Measurements from ENCODE around the gene PRDM16. TPM values are rescaled to one million over a fixed set of nuclear protein-coding genes. Genes with fewer than 3 reads are reported as not detected.

PRDM16 gene
- polyA plus RNA-seq, 3 donors = not detected

DNA sequence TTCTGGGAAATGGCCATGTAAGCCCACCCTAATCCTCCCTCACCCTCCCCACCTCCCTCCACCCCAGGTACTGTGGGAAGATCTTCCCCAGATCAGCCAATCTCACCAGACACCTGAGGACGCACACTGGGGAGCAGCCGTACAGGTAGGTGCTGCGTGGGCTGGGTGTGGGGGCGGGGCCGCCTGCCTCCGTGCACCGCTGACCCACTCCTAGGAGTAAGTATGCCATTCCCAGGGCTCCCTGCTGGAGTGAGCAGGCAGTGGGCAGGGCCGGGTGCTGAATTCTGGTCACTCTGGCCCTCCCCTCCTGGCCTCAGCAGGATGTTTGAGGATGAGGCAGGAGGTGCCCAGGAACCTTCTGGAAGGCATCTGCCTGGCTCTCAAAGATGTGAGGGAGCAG, 349.6 kb downstream of the PRDM16 start:
- Mint-ChIP-seq H3K36me3 (no peaks in the 10 kb centered on the region), H3K27me3 (ENCODE audit: low read depth in 3 of 3) (peaks cover 7 to 16% (median 11%) of the 10 kb centered on the region in 3 donors), H3K4me3 (no peak overlapping the region), H3K27ac (no peak overlapping the region), H3K4me1 (no peaks in the 10 kb centered on the region), H3K9me3 (peaks cover 4 to 15% (median 10%) of the 10 kb centered on the region in 7 donors)
- Histone ChIP-seq H3K4me1 (ENCODE audit: control insufficient read depth in 1 of 2, insufficient read depth in 2 of 2, low read length in 2 of 2) (no peaks in the 10 kb centered on the region), H3K36me3 (replicated peaks in 1 of 2; ENCODE audit: control insufficient read depth in 1 of 2, insufficient read depth in 2 of 2, low read length in 2 of 2) (no peaks in the 10 kb centered on the region), H3K4me2 (replicated peaks; ENCODE audit: extremely low read depth, low read length, poor library complexity, severe bottlenecking) (no peak overlapping the region), H2AFZ (ENCODE audit: insufficient read depth, low read depth, low read length, poor library complexity, severe bottlenecking) (no peak overlapping the region), H3K79me2 (ENCODE audit: insufficient read depth, low read length) (no peaks in the 10 kb centered on the region), H4K20me1 (ENCODE audit: insufficient read depth, low read length) (no peaks in the 10 kb centered on the region), H3K27ac (ENCODE audit: low read depth in 1 of 2, low read length in 2 of 2) (no peak overlapping the region), H3K9ac (ENCODE audit: insufficient read depth, low read length, poor library complexity, severe bottlenecking) (no peak overlapping the region), H3K27me3 (ENCODE audit: control insufficient read depth in 2 of 2, insufficient read depth in 2 of 2, low read length in 2 of 2) (peaks cover 0 to 2% of the 10 kb centered on the region in 2 donors), H3K9me3 (replicated peaks in 1 of 2; ENCODE audit: control insufficient read depth in 1 of 2, insufficient read depth in 1 of 2, low read length in 2 of 2) (peaks cover 8 to 15% of the 10 kb centered on the region in 2 donors), H3K4me3 (replicated peaks in 1 of 3; ENCODE audit: low read depth in 2 of 3, low read length in 3 of 3) (no peak overlapping the region)
- no peak for DNase-seq
- intact Hi-C loops (cut with micrococcal nuclease) = no loop called here
- WGBS (ENCODE audit: insufficient coverage) = 100% methylated on average over 7 of the region's 8 CpGs
- TF ChIP-seq, protein P1, sequence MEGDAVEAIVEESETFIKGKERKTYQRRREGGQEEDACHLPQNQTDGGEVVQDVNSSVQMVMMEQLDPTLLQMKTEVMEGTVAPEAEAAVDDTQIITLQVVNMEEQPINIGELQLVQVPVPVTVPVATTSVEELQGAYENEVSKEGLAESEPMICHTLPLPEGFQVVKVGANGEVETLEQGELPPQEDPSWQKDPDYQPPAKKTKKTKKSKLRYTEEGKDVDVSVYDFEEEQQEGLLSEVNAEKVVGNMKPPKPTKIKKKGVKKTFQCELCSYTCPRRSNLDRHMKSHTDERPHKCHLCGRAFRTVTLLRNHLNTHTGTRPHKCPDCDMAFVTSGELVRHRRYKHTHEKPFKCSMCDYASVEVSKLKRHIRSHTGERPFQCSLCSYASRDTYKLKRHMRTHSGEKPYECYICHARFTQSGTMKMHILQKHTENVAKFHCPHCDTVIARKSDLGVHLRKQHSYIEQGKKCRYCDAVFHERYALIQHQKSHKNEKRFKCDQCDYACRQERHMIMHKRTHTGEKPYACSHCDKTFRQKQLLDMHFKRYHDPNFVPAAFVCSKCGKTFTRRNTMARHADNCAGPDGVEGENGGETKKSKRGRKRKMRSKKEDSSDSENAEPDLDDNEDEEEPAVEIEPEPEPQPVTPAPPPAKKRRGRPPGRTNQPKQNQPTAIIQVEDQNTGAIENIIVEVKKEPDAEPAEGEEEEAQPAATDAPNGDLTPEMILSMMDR (IDR thresholded peaks at IDR 0.05) = no peak

DNA sequence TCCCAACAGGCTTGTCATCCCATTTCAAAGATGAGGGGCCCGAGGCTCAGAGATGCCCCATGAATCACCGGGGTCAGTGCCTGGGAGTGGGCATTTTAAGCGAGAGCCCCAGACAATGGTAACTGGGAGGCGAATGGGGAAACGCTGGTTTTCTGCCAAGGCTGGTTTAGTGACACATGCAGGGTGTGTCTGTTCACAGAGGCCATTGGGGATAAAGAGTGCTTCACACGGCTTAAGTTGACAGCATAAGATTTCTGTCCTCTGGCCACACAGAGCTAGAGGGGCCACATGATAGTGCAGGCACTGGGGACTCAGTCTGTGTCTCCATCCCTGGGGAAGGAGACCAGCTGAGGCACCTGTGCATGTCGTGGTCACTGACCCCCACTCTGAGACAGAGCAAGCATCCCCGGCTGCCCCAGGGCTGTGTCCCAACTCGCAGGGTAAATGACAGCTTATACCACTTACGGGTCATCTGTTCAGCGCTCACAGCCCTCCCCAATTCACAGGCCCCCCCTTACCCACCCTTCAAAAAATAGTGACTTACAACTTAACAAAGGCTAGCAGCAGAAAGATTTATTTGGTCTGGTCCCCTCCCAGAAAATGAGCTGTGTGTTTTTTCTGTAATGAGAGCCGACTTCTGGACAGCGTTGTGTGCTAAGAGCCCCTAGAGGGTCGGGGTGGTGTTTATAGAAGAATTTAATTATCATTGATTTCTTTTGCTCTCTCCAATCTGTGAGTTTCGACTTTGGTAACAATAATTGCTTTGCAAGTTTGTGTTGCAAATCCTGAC, 350.6 kb downstream of the PRDM16 start:
- Histone ChIP-seq H3K4me2 (replicated peaks; ENCODE audit: extremely low read depth, low read length, poor library complexity, severe bottlenecking) (no peak overlapping the region), H3K27me3 (ENCODE audit: control insufficient read depth in 2 of 2, insufficient read depth in 2 of 2, low read length in 2 of 2) (peaks cover 0 to 2% of the 10 kb centered on the region in 2 donors), H3K27ac (ENCODE audit: low read depth in 1 of 2, low read length in 2 of 2) (no peak overlapping the region), H3K4me1 (ENCODE audit: control insufficient read depth in 1 of 2, insufficient read depth in 2 of 2, low read length in 2 of 2) (no peaks in the 10 kb centered on the region), H3K9ac (ENCODE audit: insufficient read depth, low read length, poor library complexity, severe bottlenecking) (no peak overlapping the region), H3K36me3 (replicated peaks in 1 of 2; ENCODE audit: control insufficient read depth in 1 of 2, insufficient read depth in 2 of 2, low read length in 2 of 2) (no peaks in the 10 kb centered on the region), H3K4me3 (replicated peaks in 1 of 3; ENCODE audit: low read depth in 2 of 3, low read length in 3 of 3) (no peak overlapping the region), H3K79me2 (ENCODE audit: insufficient read depth, low read length) (no peaks in the 10 kb centered on the region), H2AFZ (ENCODE audit: insufficient read depth, low read depth, low read length, poor library complexity, severe bottlenecking) (no peak overlapping the region), H3K9me3 (replicated peaks in 1 of 2; ENCODE audit: control insufficient read depth in 1 of 2, insufficient read depth in 1 of 2, low read length in 2 of 2) (peaks cover 8 to 15% of the 10 kb centered on the region in 2 donors), H4K20me1 (ENCODE audit: insufficient read depth, low read length) (no peaks in the 10 kb centered on the region)
- WGBS (ENCODE audit: insufficient coverage) = 90% methylated on average over 11 of the region's 15 CpGs
- DNase-seq = no peak
- TF ChIP-seq, protein P1 (IDR thresholded peaks at IDR 0.05) = no peak
- Mint-ChIP-seq H3K4me3 (no peak overlapping the region), H3K9me3 (peaks cover 4 to 16% (median 10%) of the 10 kb centered on the region in 7 donors), H3K27ac (no peak overlapping the region), H3K4me1 (no peaks in the 10 kb centered on the region), H3K27me3 (ENCODE audit: low read depth in 3 of 3) (peaks cover 9 to 16% (median 13%) of the 10 kb centered on the region in 3 donors), H3K36me3 (no peaks in the 10 kb centered on the region)
- intact Hi-C loops (cut with micrococcal nuclease) = loop anchor here in 1 of 2 donors (5.0 kb wide), 1 partner anchor 412 kb away; no protein-coding TSS in a partner anchor

Measured in CD14-positive monocyte (primary cell).